Measurements from ENCODE around the gene ADAM12.

DNA sequence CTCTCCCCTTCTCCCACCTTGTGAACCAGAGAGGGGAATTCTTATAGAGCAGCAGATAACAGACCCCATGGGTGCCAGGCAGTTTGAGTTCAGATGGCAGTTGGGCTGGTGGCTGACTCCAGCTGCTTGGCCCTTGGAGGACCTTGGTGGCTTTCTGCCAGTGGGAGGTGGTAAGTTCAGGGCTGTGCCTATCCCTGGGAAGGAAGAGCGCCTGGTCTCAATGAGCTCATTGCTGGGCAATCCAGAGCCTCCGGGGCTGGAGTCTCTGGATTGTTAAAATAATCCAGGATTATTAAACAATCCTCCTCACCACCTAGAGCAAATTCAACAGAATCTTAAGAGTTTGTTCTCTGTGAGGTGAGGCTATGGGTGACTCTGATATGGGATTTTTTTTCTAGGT is 386.7 kb downstream of the ADAM12 start:
- TF ChIP-seq LARP7 (IDR thresholded peaks at IDR 0.05) (no peak), NFYB (IDR thresholded peaks at IDR 0.05; ENCODE audit: extremely low read depth, insufficient read length) (no peak), FOXK2 (conservative IDR thresholded peaks at IDR 0.05 in 1 of 2, IDR thresholded peaks at IDR 0.05 in 1 of 2; ENCODE audit: low read depth in 2 of 2) (no peak), RNF2 (IDR thresholded peaks at IDR 0.05) (no peak), POLR2A (conservative IDR thresholded peaks at IDR 0.05) (no peak), BRCA1 (IDR thresholded peaks at IDR 0.05) (no peak), BRCA1 (CRISPR knock-in tag; IDR thresholded peaks at IDR 0.05) (no peak), ZC3H11A (IDR thresholded peaks at IDR 0.05; ENCODE audit: low read depth, low read length) (no peak), PTBP1 (IDR thresholded peaks at IDR 0.05; ENCODE audit: low read depth, low read length) (no peak), CHD2 (IDR thresholded peaks at IDR 0.05; ENCODE audit: low read depth, low read length) (no peak), EP300 (IDR thresholded peaks at IDR 0.05; ENCODE audit: low read length) (no peak)
- TF ChIP-seq, protein P1, sequence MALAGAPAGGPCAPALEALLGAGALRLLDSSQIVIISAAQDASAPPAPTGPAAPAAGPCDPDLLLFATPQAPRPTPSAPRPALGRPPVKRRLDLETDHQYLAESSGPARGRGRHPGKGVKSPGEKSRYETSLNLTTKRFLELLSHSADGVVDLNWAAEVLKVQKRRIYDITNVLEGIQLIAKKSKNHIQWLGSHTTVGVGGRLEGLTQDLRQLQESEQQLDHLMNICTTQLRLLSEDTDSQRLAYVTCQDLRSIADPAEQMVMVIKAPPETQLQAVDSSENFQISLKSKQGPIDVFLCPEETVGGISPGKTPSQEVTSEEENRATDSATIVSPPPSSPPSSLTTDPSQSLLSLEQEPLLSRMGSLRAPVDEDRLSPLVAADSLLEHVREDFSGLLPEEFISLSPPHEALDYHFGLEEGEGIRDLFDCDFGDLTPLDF (CRISPR knock-in tag; IDR thresholded peaks at IDR 0.05), result no peak
- TF ChIP-seq, protein P2, sequence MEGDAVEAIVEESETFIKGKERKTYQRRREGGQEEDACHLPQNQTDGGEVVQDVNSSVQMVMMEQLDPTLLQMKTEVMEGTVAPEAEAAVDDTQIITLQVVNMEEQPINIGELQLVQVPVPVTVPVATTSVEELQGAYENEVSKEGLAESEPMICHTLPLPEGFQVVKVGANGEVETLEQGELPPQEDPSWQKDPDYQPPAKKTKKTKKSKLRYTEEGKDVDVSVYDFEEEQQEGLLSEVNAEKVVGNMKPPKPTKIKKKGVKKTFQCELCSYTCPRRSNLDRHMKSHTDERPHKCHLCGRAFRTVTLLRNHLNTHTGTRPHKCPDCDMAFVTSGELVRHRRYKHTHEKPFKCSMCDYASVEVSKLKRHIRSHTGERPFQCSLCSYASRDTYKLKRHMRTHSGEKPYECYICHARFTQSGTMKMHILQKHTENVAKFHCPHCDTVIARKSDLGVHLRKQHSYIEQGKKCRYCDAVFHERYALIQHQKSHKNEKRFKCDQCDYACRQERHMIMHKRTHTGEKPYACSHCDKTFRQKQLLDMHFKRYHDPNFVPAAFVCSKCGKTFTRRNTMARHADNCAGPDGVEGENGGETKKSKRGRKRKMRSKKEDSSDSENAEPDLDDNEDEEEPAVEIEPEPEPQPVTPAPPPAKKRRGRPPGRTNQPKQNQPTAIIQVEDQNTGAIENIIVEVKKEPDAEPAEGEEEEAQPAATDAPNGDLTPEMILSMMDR (IDR thresholded peaks at IDR 0.05 in 2 of 3, conservative IDR thresholded peaks at IDR 0.05 in 1 of 3; ENCODE audit: insufficient read depth in 2 of 3, low read depth in 1 of 3, low read length in 3 of 3), result no peak
- TF ChIP-seq, protein P3, sequence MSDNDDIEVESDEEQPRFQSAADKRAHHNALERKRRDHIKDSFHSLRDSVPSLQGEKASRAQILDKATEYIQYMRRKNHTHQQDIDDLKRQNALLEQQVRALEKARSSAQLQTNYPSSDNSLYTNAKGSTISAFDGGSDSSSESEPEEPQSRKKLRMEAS (CRISPR knock-in tag; IDR thresholded peaks at IDR 0.05), result no peak
- TF ChIP-seq, protein P4, sequence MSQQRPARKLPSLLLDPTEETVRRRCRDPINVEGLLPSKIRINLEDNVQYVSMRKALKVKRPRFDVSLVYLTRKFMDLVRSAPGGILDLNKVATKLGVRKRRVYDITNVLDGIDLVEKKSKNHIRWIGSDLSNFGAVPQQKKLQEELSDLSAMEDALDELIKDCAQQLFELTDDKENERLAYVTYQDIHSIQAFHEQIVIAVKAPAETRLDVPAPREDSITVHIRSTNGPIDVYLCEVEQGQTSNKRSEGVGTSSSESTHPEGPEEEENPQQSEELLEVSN (IDR thresholded peaks at IDR 0.05; ENCODE audit: borderline replicate concordance in 1 of 2, extremely low read depth in 1 of 2, insufficient read depth in 1 of 2, insufficient read length in 1 of 2, low read depth in 1 of 2, low read length in 1 of 2, poor library complexity in 1 of 2, severe bottlenecking in 1 of 2), result no peak

Measured in K562 (cell line).